ENCODE data around the gene SCYGR2.
"Not testable (repeated sequence)": the region's sequence is repeated elsewhere in the genome, so short reads cannot be mapped to it uniquely, and the experiment has no call there.

The SCYGR2 gene, protein sequence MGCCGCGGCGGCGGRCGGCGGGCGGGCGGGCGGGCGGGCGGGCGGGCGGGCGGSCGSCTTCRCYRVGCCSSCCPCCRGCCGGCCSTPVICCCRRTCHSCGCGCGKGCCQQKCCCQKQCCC

GRCh38 chr2:227598835-227599503 lies at the start of gene SCYGR2:
Gene SCYGR2 (plus strand): TSS chr2:227598893. CDS start chr2:227598893, 0 bp downstream.
- CTCF ChIA-PET, H3K4me1 Mint-ChIP-seq, H3K27ac Mint-ChIP-seq, H3K36me3 Mint-ChIP-seq, H3K9me3 Mint-ChIP-seq, H3K4me3 Mint-ChIP-seq, DNase-seq: not testable (repeated sequence)
- H3K27me3 Mint-ChIP-seq, result peaks cover 29% of the 10 kb centered on the region

GRCh38 chr2:227551836-227552235 lies 46.9 kb upstream of the SCYGR2 start:
- no peak for DNase-seq
- Mint-ChIP-seq H3K4me1 (no peaks in the 10 kb centered on the region), H3K27ac (peak overlapping the region; percentile 67), H3K9me3 (no peaks in the 10 kb centered on the region), H3K4me3 (no peak overlapping the region), H3K36me3 (peaks cover 30% of the 10 kb centered on the region), H3K27me3 (no peaks in the 10 kb centered on the region)
- CTCF ChIA-PET, result no interaction called here

DNA sequence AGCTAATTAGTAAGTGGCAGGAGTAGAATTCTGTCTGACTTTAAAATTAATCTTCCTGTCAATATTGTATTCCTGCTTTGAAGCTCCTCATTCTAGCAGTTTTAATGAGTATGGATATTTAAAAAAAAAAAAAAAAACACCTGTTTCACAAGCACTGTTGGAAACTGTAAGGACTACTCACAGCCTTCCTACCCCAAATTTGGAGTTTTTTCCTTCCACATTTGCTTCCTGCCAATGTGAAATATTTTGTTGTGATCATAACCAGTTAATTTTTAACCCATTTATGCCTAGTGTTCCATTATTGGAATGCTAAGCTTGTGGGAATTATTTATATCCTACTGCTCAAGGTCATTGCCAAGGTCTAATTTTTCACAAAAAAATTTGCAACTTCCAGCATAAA lies 36.1 kb upstream of the SCYGR2 start:
- CTCF ChIA-PET, result no interaction called here
- no peak for DNase-seq
- H3K36me3 Mint-ChIP-seq, result peaks cover 4% of the 10 kb centered on the region
- H3K4me3 Mint-ChIP-seq, result no peak overlapping the region
- H3K9me3 Mint-ChIP-seq, result no peaks in the 10 kb centered on the region
- H3K27ac Mint-ChIP-seq, result no peak overlapping the region
- no peaks in the 10 kb centered on the region for H3K27me3 Mint-ChIP-seq
- H3K4me1 Mint-ChIP-seq, result no peaks in the 10 kb centered on the region

DNA sequence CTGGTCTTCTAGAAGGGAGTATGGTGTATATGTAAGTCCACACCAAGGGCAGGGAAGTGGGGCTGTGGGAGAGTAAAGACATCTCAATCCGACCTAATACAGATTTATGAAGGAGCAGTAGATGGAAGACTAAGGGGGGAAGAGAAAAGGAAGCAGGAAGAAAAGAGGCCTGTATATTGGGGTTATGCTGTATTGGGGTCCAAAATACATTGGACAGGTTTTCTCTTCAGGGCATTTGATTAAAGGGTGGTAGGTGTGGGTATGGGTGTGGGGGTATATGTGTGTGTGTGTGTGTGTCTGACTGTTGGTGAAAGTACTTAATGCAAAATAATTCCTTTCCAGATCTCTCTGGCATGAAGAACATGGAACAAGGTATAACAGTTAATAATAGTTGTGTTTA lies 33.6 kb upstream of the SCYGR2 start:
- DNase-seq, result no peak
- H3K36me3 Mint-ChIP-seq, result peaks cover 1% of the 10 kb centered on the region
- no peaks in the 10 kb centered on the region for H3K4me1 Mint-ChIP-seq
- H3K27ac Mint-ChIP-seq, result no peak overlapping the region
- H3K4me3 Mint-ChIP-seq, result no peak overlapping the region
- H3K9me3 Mint-ChIP-seq, result no peaks in the 10 kb centered on the region
- no peaks in the 10 kb centered on the region for H3K27me3 Mint-ChIP-seq
- CTCF ChIA-PET, result no interaction called here

DNA sequence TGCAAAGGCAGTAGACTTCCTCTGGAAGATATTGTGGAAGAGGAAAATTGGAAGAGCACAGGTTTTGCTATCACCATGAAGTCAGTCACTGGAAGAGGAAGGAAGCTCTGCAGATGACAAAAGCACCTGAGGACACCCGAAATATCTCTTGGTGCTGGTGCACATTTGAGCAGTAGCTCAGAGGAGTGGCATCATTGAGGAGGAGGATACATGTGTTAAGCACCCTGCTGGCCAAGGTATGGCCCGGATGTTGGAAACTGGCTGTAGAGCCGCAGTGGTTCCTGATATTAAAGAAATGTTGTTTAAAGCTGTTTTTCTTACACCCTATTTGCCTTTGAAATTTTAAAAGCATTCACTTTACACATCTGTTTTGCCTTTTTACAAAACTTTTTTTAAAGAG lies 32.7 kb upstream of the SCYGR2 start:
- DNase-seq, result no peak
- H3K27me3 Mint-ChIP-seq, result no peaks in the 10 kb centered on the region
- no peak overlapping the region for H3K4me3 Mint-ChIP-seq
- H3K9me3 Mint-ChIP-seq, result no peaks in the 10 kb centered on the region
- CTCF ChIA-PET, result interaction anchor here (1.0 kb wide), 1 partner anchor 86 kb away, joined by 3 read pairs; no protein-coding TSS in a partner anchor
- H3K36me3 Mint-ChIP-seq, result peaks cover 1% of the 10 kb centered on the region
- no peaks in the 10 kb centered on the region for H3K4me1 Mint-ChIP-seq
- H3K27ac Mint-ChIP-seq, result no peak overlapping the region

DNA sequence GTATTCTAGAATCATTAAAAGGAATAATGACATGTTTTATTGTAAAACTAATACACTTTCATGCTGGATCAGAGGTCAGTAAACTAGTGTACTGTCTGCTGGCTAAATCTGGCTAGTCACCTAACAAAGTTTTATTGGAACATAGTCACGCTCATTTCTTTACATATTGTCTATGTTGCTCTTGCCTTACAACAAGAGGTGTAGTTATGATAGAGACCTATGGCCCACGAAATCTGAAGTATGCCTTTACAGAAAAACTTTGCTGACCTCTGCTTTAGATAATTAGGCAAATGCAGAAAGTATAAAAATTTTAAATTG lies 29.9 kb upstream of the SCYGR2 start:
- Mint-ChIP-seq H3K9me3 (no peaks in the 10 kb centered on the region), H3K27ac (no peak overlapping the region), H3K4me1 (no peaks in the 10 kb centered on the region), H3K27me3 (peaks cover 6% of the 10 kb centered on the region), H3K4me3 (no peak overlapping the region), H3K36me3 (peaks cover 1% of the 10 kb centered on the region)
- DNase-seq, result no peak
- CTCF ChIA-PET, result no interaction called here

GRCh38 chr2:227570615-227571014 lies 28.1 kb upstream of the SCYGR2 start:
- Mint-ChIP-seq H3K27me3 (peaks cover 8% of the 10 kb centered on the region), H3K27ac (no peak overlapping the region), H3K9me3 (no peaks in the 10 kb centered on the region), H3K36me3 (no peaks in the 10 kb centered on the region), H3K4me3 (no peak overlapping the region), H3K4me1 (no peaks in the 10 kb centered on the region)
- CTCF ChIA-PET, result interaction anchor here (0.6 to 1.0 kb wide), 2 partner anchors 11 to 106 kb away, joined by 3 to 5 read pairs; no protein-coding TSS in a partner anchor
- no peak for DNase-seq

GRCh38 chr2:227576110-227576509 lies 22.6 kb upstream of the SCYGR2 start:
- Mint-ChIP-seq H3K9me3 (no peaks in the 10 kb centered on the region), H3K27ac (no peak overlapping the region), H3K36me3 (no peaks in the 10 kb centered on the region), H3K27me3 (peaks cover 20% of the 10 kb centered on the region), H3K4me1 (no peaks in the 10 kb centered on the region), H3K4me3 (no peak overlapping the region)
- CTCF ChIA-PET, result no interaction called here
- DNase-seq, result no peak

- CTCF ChIA-PET, result no interaction called here
- no peak overlapping the region for H3K27ac Mint-ChIP-seq
Observed at GRCh38 chr2:227576812-227577211, 21.9 kb upstream of the SCYGR2 start.

DNA sequence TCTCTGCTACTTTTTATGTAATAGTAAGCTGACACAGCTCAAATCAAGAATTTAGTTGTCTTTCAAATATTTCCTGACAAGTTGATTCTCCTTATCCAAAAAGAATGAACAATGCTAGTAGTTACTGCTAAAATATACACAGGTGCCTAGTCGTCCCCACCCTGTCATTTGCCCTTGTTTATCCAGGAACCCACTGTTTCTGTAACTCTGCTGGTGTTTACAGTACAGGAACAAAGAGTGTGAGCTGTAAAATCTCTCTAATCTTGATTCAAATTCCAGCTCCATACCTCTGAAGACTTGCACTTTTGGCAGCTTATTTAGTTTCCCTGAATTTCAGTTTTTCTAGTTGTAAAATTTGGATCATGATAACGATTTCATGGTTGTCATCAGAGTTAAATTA lies 21.1 kb upstream of the SCYGR2 start:
- Mint-ChIP-seq H3K36me3 (no peaks in the 10 kb centered on the region), H3K9me3 (peaks cover 6% of the 10 kb centered on the region), H3K27me3 (peaks cover 20% of the 10 kb centered on the region), H3K27ac (no peak overlapping the region), H3K4me1 (no peaks in the 10 kb centered on the region), H3K4me3 (no peak overlapping the region)
- DNase-seq, result no peak
- CTCF ChIA-PET, result interaction anchor here (0.6 kb wide), 1 partner anchor 217 kb away, joined by 3 read pairs; no protein-coding TSS in a partner anchor

More at GRCh38 chr2:227576812-227577211, 21.9 kb upstream of the SCYGR2 start:
- peaks cover 20% of the 10 kb centered on the region for H3K27me3 Mint-ChIP-seq
- H3K4me3 Mint-ChIP-seq, result no peak overlapping the region
- H3K36me3 Mint-ChIP-seq, result no peaks in the 10 kb centered on the region
- no peaks in the 10 kb centered on the region for H3K9me3 Mint-ChIP-seq
- H3K4me1 Mint-ChIP-seq, result no peaks in the 10 kb centered on the region
- no peak for DNase-seq

GRCh38 chr2:227578642-227579041 lies 20.1 kb upstream of the SCYGR2 start:
- CTCF ChIA-PET, result no interaction called here
- Mint-ChIP-seq H3K27ac (no peak overlapping the region), H3K27me3 (peaks cover 19% of the 10 kb centered on the region), H3K9me3 (peaks cover 10% of the 10 kb centered on the region), H3K4me3 (no peak overlapping the region), H3K4me1 (no peaks in the 10 kb centered on the region), H3K36me3 (no peaks in the 10 kb centered on the region)
- no peak for DNase-seq

DNA sequence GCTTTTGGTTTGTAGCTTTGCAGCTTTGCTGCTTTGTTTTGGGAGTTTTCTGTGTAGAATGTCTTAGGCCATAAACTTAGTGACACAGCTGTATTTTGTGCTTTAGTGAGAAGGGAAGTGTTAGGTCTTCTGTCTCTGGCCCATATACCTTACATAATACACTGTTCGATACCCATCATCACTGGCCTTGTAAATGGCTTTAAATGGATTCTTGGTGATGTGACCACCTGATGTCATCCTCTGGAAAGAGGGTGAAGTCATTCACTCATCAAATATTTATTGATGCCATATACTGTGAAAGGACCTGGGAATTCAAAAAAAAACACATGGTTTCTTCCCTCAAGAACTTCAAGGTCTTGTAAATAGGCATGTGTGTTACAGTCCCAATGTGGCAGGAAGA lies 18.9 kb upstream of the SCYGR2 start:
- CTCF ChIA-PET, result no interaction called here
- Mint-ChIP-seq H3K27me3 (peaks cover 15% of the 10 kb centered on the region), H3K4me3 (no peak overlapping the region)

DNA sequence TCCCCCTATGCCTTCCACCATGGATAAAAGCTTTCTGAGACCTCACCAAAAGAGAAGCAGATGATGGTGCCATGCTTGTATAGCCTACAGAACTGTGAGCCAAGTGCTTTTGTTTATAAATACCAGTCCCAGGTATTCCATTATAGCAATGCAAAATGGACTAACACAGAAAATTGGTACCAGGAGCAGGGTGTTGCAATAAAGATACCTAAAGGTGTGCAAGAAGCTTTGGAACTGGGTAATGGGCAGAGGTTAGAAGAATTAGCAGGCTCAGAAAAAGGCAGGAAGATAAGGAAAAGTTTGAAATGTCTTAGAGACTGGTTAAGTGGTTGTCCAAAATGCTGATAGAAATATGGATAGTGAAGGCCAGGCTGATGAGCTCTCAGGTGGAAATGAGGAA lies 16.3 kb upstream of the SCYGR2 start:
- no peak for DNase-seq
- Mint-ChIP-seq H3K36me3 (no peaks in the 10 kb centered on the region), H3K27me3 (peaks cover 12% of the 10 kb centered on the region), H3K4me1 (no peaks in the 10 kb centered on the region), H3K27ac (no peak overlapping the region), H3K4me3 (no peak overlapping the region), H3K9me3 (peaks cover 10% of the 10 kb centered on the region)
- CTCF ChIA-PET, result interaction anchor here (1.3 kb wide), 1 partner anchor 76 kb away, joined by 6 read pairs; no protein-coding TSS in a partner anchor

More for the DNA sequence above, 18.9 kb upstream of the SCYGR2 start:
- Mint-ChIP-seq H3K36me3 (no peaks in the 10 kb centered on the region), H3K4me1 (no peaks in the 10 kb centered on the region), H3K9me3 (peaks cover 10% of the 10 kb centered on the region), H3K27ac (no peak overlapping the region)
- no peak for DNase-seq

- H3K27ac Mint-ChIP-seq, result no peak overlapping the region
- H3K4me3 Mint-ChIP-seq, result no peak overlapping the region
- peaks cover 4% of the 10 kb centered on the region for H3K9me3 Mint-ChIP-seq
- H3K27me3 Mint-ChIP-seq, result peaks cover 22% of the 10 kb centered on the region
- H3K36me3 Mint-ChIP-seq, result no peaks in the 10 kb centered on the region
- peaks cover 11% of the 10 kb centered on the region for H3K4me1 Mint-ChIP-seq
- no peak for DNase-seq
- CTCF ChIA-PET, result no interaction called here
Observed at GRCh38 chr2:227592694-227593387, 5.9 kb upstream of the SCYGR2 start.

DNA sequence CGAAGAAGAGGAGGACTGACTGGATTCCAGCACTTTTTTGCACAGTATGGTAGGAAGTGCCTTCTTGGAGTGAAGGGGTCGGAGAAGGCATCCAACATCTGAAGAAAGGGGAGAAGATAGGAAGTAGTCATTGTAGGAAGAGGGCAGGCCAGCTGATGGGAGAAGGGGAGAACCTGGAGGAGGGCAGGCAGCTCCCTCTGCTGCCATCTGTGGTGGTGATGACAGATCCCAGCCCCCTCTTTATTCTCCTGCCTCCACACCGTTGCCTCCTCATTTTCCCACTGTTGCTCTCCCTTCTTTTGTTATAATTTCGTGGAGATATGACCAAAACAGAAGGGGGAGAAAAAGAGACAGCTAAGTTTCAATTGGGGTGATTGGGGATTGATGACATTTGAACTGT lies 2.9 kb upstream of the SCYGR2 start:
- CTCF ChIA-PET, result no interaction called here
- Mint-ChIP-seq H3K27ac (no peak overlapping the region), H3K9me3 (peaks cover 2% of the 10 kb centered on the region), H3K36me3 (no peaks in the 10 kb centered on the region), H3K4me1 (peaks cover 11% of the 10 kb centered on the region), H3K27me3 (peaks cover 29% of the 10 kb centered on the region), H3K4me3 (no peak overlapping the region)
- DNase-seq, result no peak
